BLaER1 treated with 17β-estradiol and CSF1 and Interleukin-3, amounts not matched to agents 10 nM and 100 nM (cell line): Measurements from ENCODE around the gene EGR1.
"Not testable (repeated sequence)": the region's sequence is repeated elsewhere in the genome, so short reads cannot be mapped to it uniquely, and the experiment has no call there.

Experiments
- H3K27ac ChIP-seq, 11 experiments: shearing (Covaris generic); formaldehyde crosslinking; 2 replicates each; pipeline ENCODE4 v1.8.1; 2022
- H3K27me3 ChIP-seq, 11 experiments: shearing (Covaris generic); formaldehyde crosslinking; 2 replicates each; pipeline ENCODE4 v1.8.1; 2022
- H3K36me3 ChIP-seq, 11 experiments: shearing (Covaris generic); formaldehyde crosslinking; 2 replicates each; pipeline ENCODE4 v1.8.1; 2022
- H3K4me1 ChIP-seq, 10 experiments: shearing (Covaris generic); formaldehyde crosslinking; 2 replicates each; pipeline ENCODE4 v1.8.1; 2022
- H3K4me2 ChIP-seq, 11 experiments: shearing (Covaris generic); formaldehyde crosslinking; 2 replicates each; pipeline ENCODE4 v1.8.1; 2022
- H3K4me3 ChIP-seq, 10 experiments: shearing (Covaris generic); formaldehyde crosslinking; 2 replicates each; pipeline ENCODE4 v1.8.1; 2022
- H3K9ac ChIP-seq, 11 experiments: shearing (Covaris generic); formaldehyde crosslinking; 2 replicates each; pipeline ENCODE4 v1.8.1; 2022
- H3K9me3 ChIP-seq, 11 experiments: shearing (Covaris generic); formaldehyde crosslinking; replicated peaks in 1 of 11; 2 replicates each; pipeline ENCODE4 v1.8.1; 2022
- H4K20me1 ChIP-seq, 11 experiments: shearing (Covaris generic); formaldehyde crosslinking; 2 replicates each; pipeline ENCODE4 v1.8.1; 2022
- Cebpa-rat ChIP-seq, 11 experiments: shearing (Covaris generic); IDR thresholded peaks; 2 replicates each; pipeline ENCODE4 v1.8.1; 2022

EGR1 gene

DNA sequence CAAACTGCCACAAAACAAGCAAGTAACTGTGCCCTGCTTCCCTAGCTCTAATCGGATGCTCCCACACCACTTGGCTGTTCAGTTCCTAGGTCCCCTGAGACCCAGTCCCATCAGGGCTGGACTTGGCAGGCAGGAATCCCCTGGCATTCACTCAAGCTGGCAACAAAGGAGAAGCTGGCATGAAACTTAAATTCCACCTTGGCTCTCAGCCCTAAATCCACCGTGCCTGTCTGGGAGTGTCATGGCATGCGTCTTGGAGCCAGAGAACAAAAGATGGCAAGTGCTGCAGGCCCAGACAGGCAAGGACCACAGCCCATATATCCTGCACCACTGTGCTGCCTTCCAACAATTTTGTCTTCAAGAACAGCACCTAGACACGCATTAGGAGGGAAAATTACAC lies 39.5 kb downstream of the EGR1 start:
- Histone ChIP-seq H3K4me2 (no peak overlapping the region), H3K36me3 (peaks cover 32 to 53% (median 48%) of the 10 kb centered on the region in 11 experiments), H3K9ac (0 out of 22 replicates have a peak overlapping the region, but pooled peaks of 1 of the 11 experiments have one; percentile 18), H3K4me1 (no peaks in the 10 kb centered on the region), H4K20me1 (peaks cover 8 to 76% (median 58%) of the 10 kb centered on the region in 11 experiments; a peak in 21 of 22 replicates), H3K27ac (no peak overlapping the region), H3K4me3 (no peak overlapping the region), H3K27me3 (no peaks in the 10 kb centered on the region), H3K9me3 (no peaks in the 10 kb centered on the region)
- TF ChIP-seq Cebpa-rat (IDR thresholded peaks at IDR 0.05): no peak

DNA sequence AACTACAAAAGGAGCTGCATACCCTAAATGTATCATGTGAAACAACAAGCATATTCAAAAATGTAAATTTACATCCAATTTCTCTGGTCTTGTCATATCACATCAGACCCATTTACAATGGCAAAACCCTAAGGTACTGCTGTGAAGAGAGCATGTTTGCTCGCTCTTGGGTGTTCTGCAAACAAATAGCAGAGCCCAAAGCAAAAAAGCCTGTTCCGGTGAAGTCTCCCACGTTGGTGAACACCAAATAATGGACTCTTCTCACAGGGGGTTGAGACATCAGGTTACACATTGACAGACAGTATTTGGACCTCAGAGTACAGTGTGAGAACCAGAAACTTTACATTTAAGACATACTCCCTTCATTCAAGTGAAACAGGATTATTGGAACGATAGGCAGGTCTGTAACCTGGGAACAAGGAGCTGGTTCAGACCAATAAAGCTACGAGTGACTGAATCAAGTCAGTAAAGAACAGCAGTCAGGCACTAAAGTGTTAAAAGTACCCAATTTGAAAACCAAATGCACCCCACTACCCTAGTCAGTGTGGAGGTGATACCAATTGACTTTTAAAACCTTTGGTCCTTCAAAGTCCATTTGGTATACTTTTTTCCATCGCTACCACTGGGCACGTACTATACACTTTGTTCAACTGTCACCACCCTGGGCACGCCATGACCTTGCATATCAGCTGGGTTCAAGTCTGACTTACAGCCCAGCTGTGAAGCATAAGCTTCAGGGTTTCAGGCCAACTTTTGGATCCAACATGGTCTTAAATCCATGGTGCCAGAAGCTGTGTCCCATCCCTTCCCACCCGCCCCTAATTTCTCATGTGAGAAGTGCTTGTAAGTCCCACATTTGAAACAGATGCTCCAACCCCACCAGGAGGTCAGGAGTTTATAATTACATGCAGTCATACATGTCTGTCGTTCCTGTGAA lies 41.4 kb downstream of the EGR1 start:
- H3K27me3 ChIP-seq: no peaks in the 10 kb centered on the region
- H4K20me1 ChIP-seq: peaks cover 8 to 92% (median 67%) of the 10 kb centered on the region in 11 experiments; a peak in 21 of 22 replicates
- no peaks in the 10 kb centered on the region for H3K9me3 ChIP-seq
- TF ChIP-seq Cebpa-rat (IDR thresholded peaks at IDR 0.05): no peak
- H3K36me3 ChIP-seq: peaks cover 50 to 71% (median 67%) of the 10 kb centered on the region in 11 experiments
- no peak overlapping the region for H3K27ac ChIP-seq
- H3K4me1 ChIP-seq: no peaks in the 10 kb centered on the region
- no peak overlapping the region for H3K4me2 ChIP-seq
- H3K4me3 ChIP-seq: no peak overlapping the region
- H3K9ac ChIP-seq: 0 out of 22 replicates have a peak overlapping the region, but pooled peaks of 1 of the 11 experiments have one; percentile 26

DNA sequence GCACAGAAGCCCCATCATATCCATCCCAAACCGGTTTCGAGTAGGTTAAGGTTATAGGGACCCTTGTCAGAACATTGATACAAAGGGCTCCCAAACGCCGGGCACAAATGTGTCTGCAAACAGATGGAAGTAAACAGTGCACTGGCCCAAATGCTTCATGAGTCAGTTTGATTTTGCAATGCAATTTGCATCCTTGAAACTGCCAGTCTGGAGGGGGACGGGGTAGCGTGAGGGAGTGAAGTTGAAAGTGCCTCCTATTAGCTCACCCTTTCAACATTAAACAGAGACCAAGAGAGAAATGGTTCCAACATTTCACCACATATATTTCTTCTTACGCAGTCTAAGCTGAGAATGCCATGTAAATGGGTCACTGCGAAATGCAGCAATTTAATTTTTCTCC lies 42.2 kb downstream of the EGR1 start:
- not testable (repeated sequence) for H3K4me1 ChIP-seq, H3K27me3 ChIP-seq, H3K4me3 ChIP-seq, H3K9me3 ChIP-seq, H3K27ac ChIP-seq, H3K9ac ChIP-seq, H3K4me2 ChIP-seq
- Histone ChIP-seq H3K36me3 (peaks cover 57 to 80% (median 74%) of the 10 kb centered on the region in 11 experiments), H4K20me1 (peaks cover 8 to 91% (median 70%) of the 10 kb centered on the region in 11 experiments; a peak in 21 of 22 replicates)

DNA sequence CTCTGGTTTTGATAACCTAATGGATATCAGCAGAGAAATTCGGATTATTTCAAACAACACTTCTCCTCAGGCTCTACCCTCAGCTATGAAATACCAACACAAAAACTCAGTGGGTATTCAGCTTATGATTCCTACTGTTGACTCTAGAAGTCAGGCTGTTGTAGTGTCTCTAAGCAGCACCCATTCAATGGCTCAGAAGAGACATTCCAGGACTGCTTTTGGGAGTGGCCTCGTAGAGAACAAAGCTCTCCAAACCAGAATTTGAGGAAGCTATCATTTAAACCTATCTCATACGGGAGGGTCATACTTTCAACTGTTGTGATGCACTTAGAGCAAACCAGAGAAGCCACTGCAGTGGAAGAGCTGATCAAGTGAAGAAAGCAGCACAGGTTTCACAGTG lies 43.7 kb downstream of the EGR1 start:
- H3K27ac ChIP-seq: no peak overlapping the region

DNA sequence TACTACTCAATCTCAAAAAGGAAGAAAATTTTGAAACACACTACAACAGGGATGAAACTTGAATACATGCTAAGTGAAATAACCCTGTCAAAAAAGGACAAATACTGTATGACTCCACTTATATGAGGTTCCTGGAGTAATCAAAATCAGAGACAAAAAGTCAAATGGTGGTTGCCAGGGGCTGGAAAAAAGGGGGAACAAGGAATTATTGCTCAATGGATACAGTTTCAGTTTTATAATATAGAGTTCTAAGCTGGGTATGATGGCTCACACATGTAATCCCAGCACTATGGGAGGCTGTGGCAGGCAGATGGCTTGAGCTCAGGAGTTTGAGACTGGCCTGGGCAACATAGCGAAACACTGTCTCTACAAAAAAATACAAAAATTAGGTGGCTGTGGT lies 48.7 kb downstream of the EGR1 start:
- H3K4me2 ChIP-seq: no peak overlapping the region
- H3K27me3 ChIP-seq: no peaks in the 10 kb centered on the region
- no peak overlapping the region for H3K4me3 ChIP-seq
- H3K27ac ChIP-seq: peak overlapping the region in 2 of 11 experiments; percentile 11 to 22; a peak in 2 of 22 replicates
- H3K9ac ChIP-seq: no peak overlapping the region; a peak in 1 of 22 replicates
- no peak for TF ChIP-seq Cebpa-rat (IDR thresholded peaks at IDR 0.05)
- peaks cover 55 to 96% (median 86%) of the 10 kb centered on the region in 11 experiments; a peak in 21 of 22 replicates for H4K20me1 ChIP-seq
- peaks cover 98 to 100% (median 99%) of the 10 kb centered on the region in 11 experiments for H3K36me3 ChIP-seq
- H3K4me1 ChIP-seq: peaks cover 0 to 12% (median 0%) of the 10 kb centered on the region in 10 experiments; a peak in 2 of 20 replicates
- no peaks in the 10 kb centered on the region for H3K9me3 ChIP-seq

More for the DNA sequence above, 43.7 kb downstream of the EGR1 start:
- Histone ChIP-seq H3K4me2 (no peak overlapping the region), H3K9me3 (no peaks in the 10 kb centered on the region), H3K4me1 (0 out of 20 replicates have a peak, but pooled peaks cover 0 to under 1% (median 0%) of the 10 kb centered on the region in 10 experiments), H3K36me3 (peaks cover 72 to 95% (median 89%) of the 10 kb centered on the region in 11 experiments), H3K4me3 (no peak overlapping the region), H3K27me3 (no peaks in the 10 kb centered on the region), H4K20me1 (peaks cover 19 to 95% (median 77%) of the 10 kb centered on the region in 11 experiments; a peak in 21 of 22 replicates), H3K9ac (0 out of 22 replicates have a peak overlapping the region, but pooled peaks of 1 of the 11 experiments have one; percentile 24)
- no peak for TF ChIP-seq Cebpa-rat (IDR thresholded peaks at IDR 0.05)

DNA sequence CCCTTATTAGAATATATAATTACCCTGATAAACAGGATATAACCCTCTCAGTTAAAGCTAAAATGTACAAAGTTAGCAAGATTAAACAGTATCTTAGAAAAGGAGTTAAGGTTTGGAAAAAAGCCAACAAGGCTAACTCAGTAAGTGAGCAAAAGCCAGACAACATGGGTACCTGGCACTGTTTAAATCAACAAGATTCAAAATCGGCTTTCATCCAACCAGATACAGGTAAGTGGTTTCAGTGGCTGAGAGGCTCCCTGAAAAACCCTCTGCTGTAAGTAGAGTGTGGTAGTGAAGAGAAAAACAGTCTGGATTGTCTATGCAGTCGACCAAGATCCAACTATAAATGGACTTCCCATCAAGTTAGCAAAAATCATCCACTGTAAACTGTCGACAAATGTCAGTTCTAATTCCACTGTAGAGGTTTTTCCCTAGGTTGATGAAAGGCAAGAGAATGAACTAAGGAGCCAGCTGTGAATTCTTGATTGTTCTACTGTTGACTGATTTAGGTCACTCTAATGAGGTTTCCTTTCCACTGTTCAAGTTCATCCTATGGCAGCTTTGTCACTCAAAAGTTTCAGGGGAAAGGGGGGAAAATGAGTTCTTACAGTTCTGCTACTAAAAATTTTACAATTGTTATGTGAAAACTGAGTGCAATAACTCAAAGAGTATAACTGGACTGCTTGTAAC lies 50.4 kb downstream of the EGR1 start:
- H3K4me1 ChIP-seq: peaks cover 0 to 21% (median 0%) of the 10 kb centered on the region in 10 experiments; a peak in 6 of 20 replicates
- no peak overlapping the region for H3K9ac ChIP-seq
- no peak for TF ChIP-seq Cebpa-rat (IDR thresholded peaks at IDR 0.05)
- no peaks in the 10 kb centered on the region for H3K9me3 ChIP-seq
- H4K20me1 ChIP-seq: peaks cover 61 to 95% (median 85%) of the 10 kb centered on the region in 11 experiments; a peak in 21 of 22 replicates
- no peak overlapping the region for H3K4me2 ChIP-seq
- H3K27me3 ChIP-seq: no peaks in the 10 kb centered on the region
- H3K36me3 ChIP-seq: peaks cover 89 to 96% (median 93%) of the 10 kb centered on the region in 11 experiments
- no peak overlapping the region for H3K4me3 ChIP-seq
- no peak overlapping the region for H3K27ac ChIP-seq

DNA sequence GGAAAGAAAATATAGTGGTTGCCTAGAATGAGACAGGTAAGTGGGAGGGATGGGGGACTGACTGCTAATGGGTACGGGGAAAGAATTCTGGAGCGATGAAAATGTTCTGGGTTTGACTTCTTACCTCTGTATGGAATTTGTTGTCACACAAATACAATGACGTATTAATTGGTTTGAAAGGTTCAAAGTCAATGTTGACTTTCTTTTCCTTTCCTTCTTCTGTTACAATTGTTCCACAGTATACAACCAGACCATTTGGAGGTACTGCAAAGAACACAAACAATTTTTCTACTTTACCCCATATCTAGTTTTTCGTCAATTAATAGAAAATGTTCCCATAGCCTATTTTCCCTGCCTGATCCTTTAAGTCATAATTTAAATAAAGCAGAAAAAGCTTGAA lies 52.2 kb downstream of the EGR1 start:
- Histone ChIP-seq H3K9me3 (no peaks in the 10 kb centered on the region), H3K27me3 (no peaks in the 10 kb centered on the region), H3K4me1 (peaks cover 0 to 32% (median 2%) of the 10 kb centered on the region in 10 experiments; a peak in 6 of 20 replicates), H3K36me3 (peaks cover 75 to 95% (median 88%) of the 10 kb centered on the region in 11 experiments), H3K27ac (no peak overlapping the region), H3K4me2 (no peak overlapping the region), H3K4me3 (no peak overlapping the region), H4K20me1 (peaks cover 77 to 99% (median 96%) of the 10 kb centered on the region in 11 experiments), H3K9ac (no peak overlapping the region)
- TF ChIP-seq Cebpa-rat (IDR thresholded peaks at IDR 0.05): no peak
